Measurements from ENCODE around the gene GRM2.

The GRM2 gene

GRCh38 chr3:51706788-51707731 is at the start of gene GRM2:
GRM2 (plus strand) TSS chr3:51707068; CDS start chr3:51708984, 1,916 bp downstream.
- Histone ChIP-seq H3K36me3 (ENCODE audit: insufficient read depth, low read length) (no peaks in the 10 kb centered on the region), H3K9me3 (ENCODE audit: control insufficient read depth, insufficient read depth, low read length) (no peaks in the 10 kb centered on the region), H3K9ac (ENCODE audit: low read depth, low read length) (peak within 1 kb of the TSS; percentile 42; the same call in 1 of the 2 replicates), H3K4me1 (ENCODE audit: insufficient read depth, low read length) (peaks cover 12% of the 10 kb centered on the region; the same call in 1 of the 2 replicates)

GRCh38 chr3:51657234-51657633 is 49.6 kb upstream of the GRM2 start:
- Histone ChIP-seq H3K36me3 (ENCODE audit: insufficient read depth, low read length) (peaks cover 13% of the 10 kb centered on the region), H3K9me3 (ENCODE audit: control insufficient read depth, insufficient read depth, low read length) (no peaks in the 10 kb centered on the region), H3K4me1 (ENCODE audit: insufficient read depth, low read length) (no peaks in the 10 kb centered on the region), H3K9ac (ENCODE audit: low read depth, low read length) (no peak overlapping the region)

GRCh38 chr3:51659942-51660341 is 46.9 kb upstream of the GRM2 start:
- Histone ChIP-seq H3K9me3 (ENCODE audit: control insufficient read depth, insufficient read depth, low read length) (no peaks in the 10 kb centered on the region), H3K4me1 (ENCODE audit: insufficient read depth, low read length) (no peaks in the 10 kb centered on the region), H3K36me3 (ENCODE audit: insufficient read depth, low read length) (peaks cover 19% of the 10 kb centered on the region), H3K9ac (ENCODE audit: low read depth, low read length) (no peak overlapping the region)

GRCh38 chr3:51662456-51662855 is 44.4 kb upstream of the GRM2 start:
- Histone ChIP-seq H3K36me3 (ENCODE audit: insufficient read depth, low read length) (peaks cover 15% of the 10 kb centered on the region), H3K9ac (ENCODE audit: low read depth, low read length) (no peak overlapping the region), H3K4me1 (ENCODE audit: insufficient read depth, low read length) (no peaks in the 10 kb centered on the region), H3K9me3 (ENCODE audit: control insufficient read depth, insufficient read depth, low read length) (no peaks in the 10 kb centered on the region)

GRCh38 chr3:51668756-51669155 is 38.1 kb upstream of the GRM2 start:
- H3K9me3 ChIP-seq (ENCODE audit: control insufficient read depth, insufficient read depth, low read length) = no peaks in the 10 kb centered on the region
- H3K9ac ChIP-seq (ENCODE audit: low read depth, low read length) = no peak overlapping the region
- no peaks in the 10 kb centered on the region for H3K36me3 ChIP-seq (ENCODE audit: insufficient read depth, low read length)
- H3K4me1 ChIP-seq (ENCODE audit: insufficient read depth, low read length) = peaks cover 6% of the 10 kb centered on the region

- Histone ChIP-seq H3K9ac (ENCODE audit: low read depth, low read length) (no peak overlapping the region), H3K36me3 (ENCODE audit: insufficient read depth, low read length) (no peaks in the 10 kb centered on the region), H3K4me1 (ENCODE audit: insufficient read depth, low read length) (peaks cover 6% of the 10 kb centered on the region), H3K9me3 (ENCODE audit: control insufficient read depth, insufficient read depth, low read length) (no peaks in the 10 kb centered on the region)
Observed at GRCh38 chr3:51669241-51670052, 37.4 kb upstream of the GRM2 start.

GRCh38 chr3:51670053-51670822 is 36.6 kb upstream of the GRM2 start:
- no peaks in the 10 kb centered on the region for H3K36me3 ChIP-seq (ENCODE audit: insufficient read depth, low read length)
- H3K4me1 ChIP-seq (ENCODE audit: insufficient read depth, low read length) = peaks cover 6% of the 10 kb centered on the region
- peak overlapping the region; percentile 92; the same call in 1 of the 2 replicates for H3K9ac ChIP-seq (ENCODE audit: low read depth, low read length)
- H3K9me3 ChIP-seq (ENCODE audit: control insufficient read depth, insufficient read depth, low read length) = no peaks in the 10 kb centered on the region

GRCh38 chr3:51670823-51671733 is 35.8 kb upstream of the GRM2 start, which contains the start of gene TEX264:
TEX264 (plus strand) TSS chr3:51671252; CDS start chr3:51674305, 3,053 bp downstream.
- H3K36me3 ChIP-seq (ENCODE audit: insufficient read depth, low read length) = no peaks in the 10 kb centered on the region
- H3K9me3 ChIP-seq (ENCODE audit: control insufficient read depth, insufficient read depth, low read length) = no peaks in the 10 kb centered on the region
- peak within 1 kb of the TSS; percentile 92 for H3K9ac ChIP-seq (ENCODE audit: low read depth, low read length)
- peaks cover 6% of the 10 kb centered on the region for H3K4me1 ChIP-seq (ENCODE audit: insufficient read depth, low read length)

GRCh38 chr3:51671734-51672475 is 35.0 kb upstream of the GRM2 start:
- no peaks in the 10 kb centered on the region for H3K9me3 ChIP-seq (ENCODE audit: control insufficient read depth, insufficient read depth, low read length)
- no peaks in the 10 kb centered on the region for H3K36me3 ChIP-seq (ENCODE audit: insufficient read depth, low read length)
- peak overlapping the region; percentile 92 for H3K9ac ChIP-seq (ENCODE audit: low read depth, low read length)
- peaks cover 6% of the 10 kb centered on the region for H3K4me1 ChIP-seq (ENCODE audit: insufficient read depth, low read length)

- Histone ChIP-seq H3K36me3 (ENCODE audit: insufficient read depth, low read length) (no peaks in the 10 kb centered on the region), H3K4me1 (ENCODE audit: insufficient read depth, low read length) (peaks cover 6% of the 10 kb centered on the region), H3K9me3 (ENCODE audit: control insufficient read depth, insufficient read depth, low read length) (no peaks in the 10 kb centered on the region), H3K9ac (ENCODE audit: low read depth, low read length) (no peak overlapping the region)
Observed at GRCh38 chr3:51673181-51673801, 33.6 kb upstream of the GRM2 start.

- H3K36me3 ChIP-seq (ENCODE audit: insufficient read depth, low read length) = no peaks in the 10 kb centered on the region
- H3K4me1 ChIP-seq (ENCODE audit: insufficient read depth, low read length) = peaks cover 7% of the 10 kb centered on the region
- no peaks in the 10 kb centered on the region for H3K9me3 ChIP-seq (ENCODE audit: control insufficient read depth, insufficient read depth, low read length)
- H3K9ac ChIP-seq (ENCODE audit: low read depth, low read length) = no peak overlapping the region
Observed at GRCh38 chr3:51673802-51674654, 32.8 kb upstream of the GRM2 start.

- H3K9me3 ChIP-seq (ENCODE audit: control insufficient read depth, insufficient read depth, low read length) = no peaks in the 10 kb centered on the region
- H3K36me3 ChIP-seq (ENCODE audit: insufficient read depth, low read length) = no peaks in the 10 kb centered on the region
- H3K9ac ChIP-seq (ENCODE audit: low read depth, low read length) = no peak overlapping the region
- H3K4me1 ChIP-seq (ENCODE audit: insufficient read depth, low read length) = peaks cover 5% of the 10 kb centered on the region; the same call in 1 of the 2 replicates
Observed at GRCh38 chr3:51675201-51675611, 31.7 kb upstream of the GRM2 start.
